Astrocyte of the spinal cord (primary cell): Measurements from ENCODE around the gene PLA2G4F.

Experiments
- DNase-seq: peaks from one replicate; pipeline ENCODE4 v3.0.0; 2011; ENCODE audit warnings: low read depth, low spot score
- H3K4me3 ChIP-seq: 2 replicates; pipeline ENCODE4 v1.5.1; 2011; ENCODE audit warnings: low read depth, mild to moderate bottlenecking, low read length, moderate library complexity
- CTCF ChIP-seq: IDR thresholded peaks from 2 replicates; pipeline ENCODE4 v1.5.1; 2012; ENCODE audit warnings: low read depth, mild to moderate bottlenecking, low read length, inconsistent platforms
- in situ Hi-C: cut with HindIII; loops from 2 replicates; pipeline ENCODE4 v1.10.0; 2017; ENCODE audit warnings: low sequenced_read_pairs

The PLA2G4F gene

GRCh38 chr15:42120285-42120684, 36.2 kb downstream of the PLA2G4F start:
- TF ChIP-seq CTCF: no peak
- DNase-seq: no peak
- H3K4me3 ChIP-seq: no peak overlapping the region
- in situ Hi-C loops: no loop called here

DNA sequence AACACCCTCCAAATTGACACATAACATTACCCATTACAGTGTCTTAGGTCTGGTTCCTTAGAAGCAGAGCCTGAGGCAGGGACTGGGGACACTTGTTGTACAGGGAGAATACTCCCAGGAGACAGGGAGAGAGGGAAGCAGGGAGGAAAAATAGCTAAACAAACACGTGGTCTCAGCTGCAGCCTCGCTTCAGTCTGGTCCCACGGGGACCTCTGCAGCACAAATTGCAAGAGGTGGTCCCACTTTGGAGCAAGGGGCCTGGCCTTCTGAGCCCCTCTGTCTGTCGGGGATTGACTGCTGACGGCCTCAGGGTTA, 37.0 kb downstream of the PLA2G4F start:
- no peak for DNase-seq
- no peak overlapping the region for H3K4me3 ChIP-seq
- no peak for TF ChIP-seq CTCF
- in situ Hi-C loops: no loop called here

DNA sequence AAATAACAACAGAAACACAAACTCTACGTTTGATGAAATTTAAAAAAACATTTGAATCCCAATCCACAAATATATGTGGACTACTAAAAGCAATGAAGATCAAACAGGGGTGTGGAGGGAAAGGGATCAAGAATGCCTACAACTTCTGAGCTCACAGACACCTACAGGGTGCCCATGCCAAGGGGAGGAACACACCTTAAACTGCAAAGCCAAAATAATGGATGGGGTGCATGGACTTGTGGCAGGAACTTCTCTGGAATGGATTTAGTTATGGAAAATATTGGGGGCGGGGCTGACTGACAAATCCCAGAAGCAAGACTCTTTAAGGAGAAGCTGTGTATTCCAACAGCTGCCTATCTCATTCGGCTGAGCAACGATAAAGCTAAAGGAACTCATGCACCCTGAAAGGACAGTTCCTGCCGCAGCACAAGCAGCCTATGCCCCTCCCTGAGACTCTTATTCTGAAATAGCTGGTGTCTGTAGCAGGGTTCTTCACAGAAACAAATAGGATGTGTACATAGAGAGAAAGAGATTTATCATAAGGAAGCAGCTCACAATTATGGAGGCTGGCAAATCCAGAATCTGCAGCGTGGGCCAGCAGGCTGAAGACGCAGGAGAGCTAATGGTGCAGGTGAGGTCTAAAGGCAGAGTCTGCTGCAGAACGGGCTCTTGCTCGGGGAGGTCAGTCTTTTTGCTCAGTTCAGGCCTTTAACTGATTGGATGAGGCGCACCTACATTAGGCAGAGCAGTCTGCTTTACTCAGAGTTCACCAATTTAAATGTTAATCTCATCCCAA, 37.6 kb downstream of the PLA2G4F start:
- in situ Hi-C loops: no loop called here
- DNase-seq: no peak
- no peak for TF ChIP-seq CTCF

GRCh38 chr15:42111924-42112323, 44.5 kb downstream of the PLA2G4F start:
- H3K4me3 ChIP-seq: no peak overlapping the region
- in situ Hi-C loops: no loop called here
- DNase-seq: no peak
- no peak for TF ChIP-seq CTCF

More for the DNA sequence above, 37.6 kb downstream of the PLA2G4F start:
- no peak overlapping the region for H3K4me3 ChIP-seq

- no peak for DNase-seq
- TF ChIP-seq CTCF: no peak
- H3K4me3 ChIP-seq: no peak overlapping the region
- in situ Hi-C loops: no loop called here
Measured at GRCh38 chr15:42110367-42110766, 46.1 kb downstream of the PLA2G4F start.

- DNase-seq: no peak
- no peak for TF ChIP-seq CTCF
- in situ Hi-C loops: no loop called here
Measured at GRCh38 chr15:42108806-42109205, 47.6 kb downstream of the PLA2G4F start.

More at GRCh38 chr15:42108806-42109205, 47.6 kb downstream of the PLA2G4F start:
- no peak overlapping the region for H3K4me3 ChIP-seq
